ENCODE data around the gene PNPLA6. TPM values are rescaled to one million over a fixed set of nuclear protein-coding genes. Genes with fewer than 3 reads are reported as not detected.

PNPLA6 gene
- total RNA-seq, 1 experiment from 2014 or later: 60.1 TPM

- no peaks in the 10 kb centered on the region for H3K27me3 Mint-ChIP-seq (ENCODE audit: unreplicated experiment)
- CTCF ChIA-PET: interaction anchor here (1.2 to 4.2 kb wide), 2 partner anchors 29 to 83 kb away, joined by 4 to 26 read pairs; partner anchors contain the start of gene TRAPPC5
- DNase-seq: no peak
- H3K9me3 Mint-ChIP-seq (ENCODE audit: low read depth, unreplicated experiment): no peaks in the 10 kb centered on the region
- no peak overlapping the region for H3K27ac Mint-ChIP-seq (ENCODE audit: unreplicated experiment)
- H3K4me3 Mint-ChIP-seq (ENCODE audit: low read depth, unreplicated experiment): peak overlapping the region; percentile 82
- no peak for TF ChIP-seq CTCF (IDR thresholded peaks at IDR 0.05; ENCODE audit: unreplicated experiment)
- peaks cover 15% of the 10 kb centered on the region for H3K36me3 Mint-ChIP-seq (ENCODE audit: insufficient read depth, unreplicated experiment)
- intact Hi-C loops (cut with micrococcal nuclease; ENCODE audit: unreplicated experiment): no loop called here
- peaks cover 15% of the 10 kb centered on the region for H3K4me1 Mint-ChIP-seq (ENCODE audit: low read depth, unreplicated experiment)
- BruUV-seq (replicated peaks): no TSS peak
These were observed 62.2 kb downstream of the PNPLA6 start for GRCh38 chr19:7597689-7598088.

- TF ChIP-seq CTCF (IDR thresholded peaks at IDR 0.05; ENCODE audit: unreplicated experiment): no peak
- CTCF ChIA-PET: interaction anchor here (4.2 kb wide), 1 partner anchor 30 kb away, joined by 26 read pairs; no protein-coding TSS in a partner anchor
- no peak for DNase-seq
- Mint-ChIP-seq H3K27me3 (ENCODE audit: unreplicated experiment) (no peaks in the 10 kb centered on the region), H3K4me1 (ENCODE audit: low read depth, unreplicated experiment) (peaks cover 15% of the 10 kb centered on the region), H3K4me3 (ENCODE audit: low read depth, unreplicated experiment) (peak overlapping the region; percentile 82), H3K36me3 (ENCODE audit: insufficient read depth, unreplicated experiment) (peaks cover 15% of the 10 kb centered on the region), H3K27ac (ENCODE audit: unreplicated experiment) (no peak overlapping the region), H3K9me3 (ENCODE audit: low read depth, unreplicated experiment) (no peaks in the 10 kb centered on the region)
- intact Hi-C loops (cut with micrococcal nuclease; ENCODE audit: unreplicated experiment): no loop called here
- no TSS peak for BruUV-seq (replicated peaks)
These were observed 62.7 kb downstream of the PNPLA6 start for GRCh38 chr19:7598180-7598579.

- H3K4me3 Mint-ChIP-seq (ENCODE audit: low read depth, unreplicated experiment): no peak overlapping the region
- TF ChIP-seq CTCF (IDR thresholded peaks at IDR 0.05; ENCODE audit: unreplicated experiment): no peak
- DNase-seq: no peak
- no peak overlapping the region for H3K27ac Mint-ChIP-seq (ENCODE audit: unreplicated experiment)
- no peaks in the 10 kb centered on the region for H3K9me3 Mint-ChIP-seq (ENCODE audit: low read depth, unreplicated experiment)
- CTCF ChIA-PET: no interaction called here
- H3K4me1 Mint-ChIP-seq (ENCODE audit: low read depth, unreplicated experiment): peaks cover 8% of the 10 kb centered on the region
- H3K27me3 Mint-ChIP-seq (ENCODE audit: unreplicated experiment): no peaks in the 10 kb centered on the region
- BruUV-seq (replicated peaks): no TSS peak
- peaks cover 18% of the 10 kb centered on the region for H3K36me3 Mint-ChIP-seq (ENCODE audit: insufficient read depth, unreplicated experiment)
- intact Hi-C loops (cut with micrococcal nuclease; ENCODE audit: unreplicated experiment): no loop called here
These were observed 65.2 kb downstream of the PNPLA6 start for GRCh38 chr19:7600721-7601120.

GRCh38 chr19:7602240-7602934 lies 66.9 kb downstream of the PNPLA6 start:
- no peak for DNase-seq
- peaks cover 16% of the 10 kb centered on the region for H3K36me3 Mint-ChIP-seq (ENCODE audit: insufficient read depth, unreplicated experiment)
- TF ChIP-seq CTCF (IDR thresholded peaks at IDR 0.05; ENCODE audit: unreplicated experiment): no peak
- peaks cover 8% of the 10 kb centered on the region for H3K4me1 Mint-ChIP-seq (ENCODE audit: low read depth, unreplicated experiment)
- H3K4me3 Mint-ChIP-seq (ENCODE audit: low read depth, unreplicated experiment): no peak overlapping the region
- no peaks in the 10 kb centered on the region for H3K27me3 Mint-ChIP-seq (ENCODE audit: unreplicated experiment)
- H3K27ac Mint-ChIP-seq (ENCODE audit: unreplicated experiment): no peak overlapping the region
- no TSS peak for BruUV-seq (replicated peaks)
- intact Hi-C loops (cut with micrococcal nuclease; ENCODE audit: unreplicated experiment): no loop called here
- CTCF ChIA-PET: no interaction called here
- H3K9me3 Mint-ChIP-seq (ENCODE audit: low read depth, unreplicated experiment): no peaks in the 10 kb centered on the region

Measured in Calu3 (cell line).